GM23248 (cell line): ENCODE measurements around the gene PYGB. TPM values are rescaled to one million over a fixed set of nuclear protein-coding genes. Genes with fewer than 3 reads are reported as not detected.

Source experiments
- DNase-seq: peaks from one replicate; pipeline ENCODE4 v3.0.0-alpha.2; 2015
- H2AFZ ChIP-seq: fragments of 200-600 bp; sonication (generic); 2 replicates; pipeline ENCODE4 v1.6.1; 2016; ENCODE audit warnings: antibody characterized with exemption
- H3F3A ChIP-seq: fragments of 200-600 bp; sonication (generic); 2 replicates; pipeline ENCODE4 v1.6.1; 2016; ENCODE audit warnings: mild to moderate bottlenecking, antibody characterized with exemption, mixed run types; ENCODE audit not compliant: insufficient read depth
- H3K27ac ChIP-seq: fragments of 200-600 bp; sonication (generic); 2 replicates; pipeline ENCODE4 v1.5.1; 2016; ENCODE audit warnings: mild to moderate bottlenecking
- H3K27me3 ChIP-seq: fragments of 200-600 bp; sonication (generic); replicated peaks from 2 replicates; pipeline ENCODE4 v1.6.1; 2016; ENCODE audit warnings: mild to moderate bottlenecking; ENCODE audit not compliant: insufficient read depth
- H3K36me3 ChIP-seq: fragments of 200-600 bp; sonication (generic); 2 replicates; pipeline ENCODE4 v1.6.1; 2016; ENCODE audit warnings: low read depth, mild to moderate bottlenecking
- H3K4me1 ChIP-seq: fragments of 200-600 bp; sonication (generic); 2 replicates; pipeline ENCODE4 v1.6.1; 2016; ENCODE audit warnings: mild to moderate bottlenecking; ENCODE audit not compliant: insufficient read depth
- H3K4me2 ChIP-seq: fragments of 200-600 bp; sonication (generic); one replicate; pipeline ENCODE4 v1.6.1; 2016; ENCODE audit warnings: mild to moderate bottlenecking; ENCODE audit not compliant: unreplicated experiment
- H3K4me3 ChIP-seq: fragments of 200-600 bp; sonication (generic); 2 replicates; pipeline ENCODE4 v1.5.1; 2016; ENCODE audit warnings: mild to moderate bottlenecking
- H3K79me2 ChIP-seq: fragments of 200-600 bp; sonication (generic); 2 replicates; pipeline ENCODE4 v1.6.1; 2016; ENCODE audit warnings: mild to moderate bottlenecking; ENCODE audit not compliant: insufficient read depth
- H3K9ac ChIP-seq: fragments of 200-600 bp; sonication (generic); 2 replicates; pipeline ENCODE4 v1.6.1; 2016; ENCODE audit warnings: mild to moderate bottlenecking
- H3K9me2 ChIP-seq: fragments of 200-600 bp; sonication (generic); 2 replicates; pipeline ENCODE4 v1.6.1; 2016; ENCODE audit warnings: mixed run types, mild to moderate bottlenecking, moderate library complexity; ENCODE audit not compliant: insufficient read depth
- H3K9me3 ChIP-seq: fragments of 200-600 bp; sonication (generic); one replicate; pipeline ENCODE4 v1.6.1; 2017; ENCODE audit warnings: low read depth
- H4K20me1 ChIP-seq: fragments of 200-600 bp; sonication (generic); 2 replicates; pipeline ENCODE4 v1.6.0; 2016; ENCODE audit not compliant: insufficient read depth
- EZH2 ChIP-seq: fragments of 200-600 bp; sonication (generic); IDR thresholded peaks from 2 replicates; pipeline ENCODE4 v1.6.1; 2018; ENCODE audit warnings: antibody characterized with exemption, mild to moderate bottlenecking; ENCODE audit not compliant: insufficient read depth, poor library complexity, severe bottlenecking
- EZH2phosphoT487 ChIP-seq: fragments of 200-600 bp; sonication (generic); IDR thresholded peaks from 2 replicates; pipeline ENCODE4 v1.6.1; 2018; ENCODE audit warnings: antibody characterized with exemption, moderate library complexity, mild to moderate bottlenecking, low read depth; ENCODE audit not compliant: insufficient read depth
- WGBS, 2 experiments: methylation state at CpG; one replicate each; pipeline ENCODE4 v1.1.6; 2015 to 2017; ENCODE audit warnings: low lambda C conversion rate in 2 of 2, low coverage in 1 of 2; ENCODE audit errors: missing lambda C conversion rate in 2 of 2; 5-methylcytosine and 5-hydroxymethylcytosine counted together
- in situ Hi-C: fragments of 300-500 bp; cut with MboI; formaldehyde crosslinking; loops from 2 replicates; pipeline ENCODE4 v1.15.0; 2020
- polyA plus RNA-seq: library from polyadenylated mRNA; unstranded; fragments of >200 nt; fragmentation: Nextera tagmentation; extraction: Ambion mirVana; gene quantifications from 2 replicates; pipeline ENCODE4 v1.2.1, GENCODE V29; 2016
- total RNA-seq: library from RNA; depleted of rRNA; stranded (reverse); fragments of >200 nt; shearing (Covaris generic); gene quantifications from 2 replicates; pipeline ENCODE4 v1.2.3, GENCODE V29; 2014

The PYGB gene
- total and polyA plus RNA-seq, 2 experiments from 2014 or later, result 74.1 to 116 TPM

DNA sequence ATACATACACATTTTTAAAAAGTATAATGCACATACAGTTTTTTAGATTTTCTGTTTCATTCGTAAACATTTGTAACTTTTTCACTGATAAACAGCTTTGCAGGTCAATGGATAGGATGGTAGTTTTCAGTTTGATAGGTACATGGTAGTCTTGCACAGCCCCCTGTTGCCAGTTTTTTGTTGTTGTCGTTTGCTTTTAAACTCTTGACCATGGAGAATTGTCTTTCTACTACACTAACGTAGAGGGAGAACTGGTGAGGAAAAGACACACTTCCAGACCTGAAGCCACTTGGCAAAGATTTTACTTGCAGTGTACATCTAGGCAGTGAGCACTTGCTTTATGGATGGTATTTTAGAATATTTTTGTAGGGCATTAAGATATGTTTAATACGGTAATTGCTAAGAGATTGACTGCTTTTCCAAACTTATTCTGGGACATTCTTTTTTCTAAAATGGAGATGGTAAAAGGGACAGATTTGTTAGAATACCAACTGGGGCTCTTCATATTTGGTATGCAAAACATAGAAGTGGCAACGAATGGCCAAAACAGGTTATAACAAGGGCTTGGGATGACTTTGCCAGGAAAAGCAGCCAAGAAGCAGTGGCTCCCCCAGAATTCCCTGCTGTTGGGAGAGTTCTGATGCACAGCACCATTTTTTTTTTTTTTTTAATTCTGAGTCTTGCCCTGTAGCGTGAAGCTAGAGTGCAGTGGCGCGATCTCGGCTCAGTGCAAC lies 1.5 kb downstream of the PYGB start:
- Histone ChIP-seq H4K20me1 (no peaks in the 10 kb centered on the region), H2AFZ (peak overlapping the region; percentile 53; the same call in 1 of the 2 replicates), H3K4me3 (peak overlapping the region; percentile 81), H3K9me3 (no peaks in the 10 kb centered on the region), H3K9me2 (no peaks in the 10 kb centered on the region), H3K27ac (peak overlapping the region; percentile 71), H3K4me2 (peak overlapping the region; percentile 88), H3K36me3 (peaks cover 4% of the 10 kb centered on the region; the same call in 1 of the 2 replicates), H3K4me1 (peaks cover 29% of the 10 kb centered on the region), H3K9ac (peak overlapping the region; percentile 82), H3F3A (peaks cover 18% of the 10 kb centered on the region), H3K79me2 (peaks cover 59% of the 10 kb centered on the region), H3K27me3 (no peaks in the 10 kb centered on the region)
- DNase-seq, result peak; percentile 40
- WGBS, 2 experiments, result 51 to 52% methylated on average over 9 of the region's 9 CpGs
- no peak for TF ChIP-seq EZH2phosphoT487
- TF ChIP-seq EZH2, result no peak
- in situ Hi-C loops, result no loop called here

DNA sequence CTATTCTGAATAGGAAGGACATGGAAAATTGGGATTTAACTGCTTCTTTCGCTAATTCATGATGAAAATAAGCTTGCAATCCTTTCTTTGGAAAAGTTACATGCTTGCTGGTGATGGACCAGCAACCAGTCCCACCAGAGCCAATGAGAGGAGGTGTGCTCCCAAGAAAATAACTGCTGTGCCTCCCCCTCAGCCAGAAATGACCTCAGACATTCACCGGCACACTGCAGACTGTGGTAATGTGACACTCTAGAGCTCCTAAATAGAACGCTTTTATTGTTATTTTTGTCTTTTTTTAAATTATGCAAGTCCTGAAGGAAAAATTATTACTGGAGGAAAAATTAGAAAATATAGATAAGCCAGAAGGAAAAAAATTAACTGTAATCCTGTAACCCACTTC lies 2.6 kb downstream of the PYGB start:
- H3K36me3 ChIP-seq, result peaks cover 4% of the 10 kb centered on the region; the same call in 1 of the 2 replicates
- TF ChIP-seq EZH2phosphoT487 (no peak), EZH2 (no peak)
- no peaks in the 10 kb centered on the region for H3K9me2 ChIP-seq
- in situ Hi-C loops, result no loop called here
- H3K79me2 ChIP-seq, result peaks cover 70% of the 10 kb centered on the region
- peak overlapping the region; percentile 10; the same call in 1 of the 2 replicates for H3K9ac ChIP-seq
- 45 to 49% methylated on average over 3 of the region's 3 CpGs for WGBS, 2 experiments
- no peak overlapping the region for H2AFZ ChIP-seq
- H3K4me2 ChIP-seq, result peak overlapping the region; percentile 88
- no peaks in the 10 kb centered on the region for H3K27me3 ChIP-seq
- H3K4me3 ChIP-seq, result peak overlapping the region; percentile 81
- peaks cover 18% of the 10 kb centered on the region for H3F3A ChIP-seq
- DNase-seq, result peak; percentile 42
- H3K9me3 ChIP-seq, result no peaks in the 10 kb centered on the region
- no peaks in the 10 kb centered on the region for H4K20me1 ChIP-seq
- H3K27ac ChIP-seq, result no peak overlapping the region
- H3K4me1 ChIP-seq, result peaks cover 29% of the 10 kb centered on the region

DNA sequence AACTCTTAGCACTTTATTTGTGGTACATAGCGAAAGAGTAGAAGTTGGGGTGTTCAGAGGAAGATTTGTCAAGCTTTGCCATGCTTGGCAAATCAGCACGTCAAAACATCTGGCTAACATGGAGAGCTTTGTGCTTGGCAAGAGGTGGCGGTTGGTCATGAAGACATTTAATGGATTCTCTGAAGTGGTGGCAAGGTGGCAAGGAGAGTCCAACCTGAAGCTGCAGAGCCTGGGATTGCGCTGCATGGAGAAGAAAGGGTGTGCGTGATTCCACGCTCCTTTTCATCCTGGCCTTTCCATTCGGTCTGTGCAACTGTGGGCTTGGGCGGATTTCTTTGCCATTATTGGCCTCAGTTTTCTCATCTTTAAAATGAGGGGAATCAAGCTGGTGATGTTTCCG lies 3.1 kb downstream of the PYGB start:
- in situ Hi-C loops, result no loop called here
- TF ChIP-seq EZH2phosphoT487 (no peak), EZH2 (no peak)
- Histone ChIP-seq H3K36me3 (peaks cover 4% of the 10 kb centered on the region; the same call in 1 of the 2 replicates), H3K9me3 (no peaks in the 10 kb centered on the region), H2AFZ (no peak overlapping the region), H4K20me1 (no peaks in the 10 kb centered on the region), H3K79me2 (peaks cover 75% of the 10 kb centered on the region), H3K4me3 (peak overlapping the region; percentile 81), H3K9ac (0 out of 2 replicates have a peak overlapping the region, but pooled peaks have one; percentile 10), H3K27ac (no peak overlapping the region), H3F3A (peaks cover 14% of the 10 kb centered on the region), H3K4me2 (peak overlapping the region; percentile 88), H3K27me3 (no peaks in the 10 kb centered on the region), H3K4me1 (peaks cover 31% of the 10 kb centered on the region), H3K9me2 (no peaks in the 10 kb centered on the region)
- 87 to 90% methylated on average over 9 of the region's 9 CpGs for WGBS, 2 experiments
- DNase-seq, result no peak

DNA sequence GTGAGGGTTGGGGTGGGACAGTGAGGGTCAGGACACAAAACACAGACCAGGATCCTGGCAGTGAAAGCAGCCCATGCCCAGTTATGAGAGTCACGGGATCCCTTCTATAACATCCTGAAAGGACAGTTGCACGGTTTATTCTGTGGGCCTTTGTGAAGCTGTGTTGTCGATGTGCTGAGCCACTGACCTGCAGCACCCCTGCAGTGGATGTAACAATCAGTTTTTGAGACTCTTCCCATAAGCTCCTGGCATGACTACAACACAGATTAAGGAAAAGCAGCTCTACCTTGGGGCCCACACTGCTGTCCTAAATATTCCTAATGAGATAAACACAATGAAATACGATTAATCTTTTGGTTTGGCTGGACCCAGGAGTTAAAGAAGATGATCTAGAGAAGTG lies 3.7 kb downstream of the PYGB start:
- DNase-seq, result no peak
- no peak overlapping the region for H3K4me3 ChIP-seq

More for the DNA sequence above, 3.7 kb downstream of the PYGB start:
- H3K27ac ChIP-seq, result no peak overlapping the region
- H3K4me2 ChIP-seq, result no peak overlapping the region
- WGBS, 2 experiments, result 85 to 88% methylated on average over 4 of the region's 4 CpGs
- in situ Hi-C loops, result no loop called here
- no peaks in the 10 kb centered on the region for H3K27me3 ChIP-seq
- H3K9ac ChIP-seq, result no peak overlapping the region
- H3K9me3 ChIP-seq, result no peaks in the 10 kb centered on the region
- peaks cover 4% of the 10 kb centered on the region; the same call in 1 of the 2 replicates for H3K36me3 ChIP-seq
- peaks cover 32% of the 10 kb centered on the region for H3K4me1 ChIP-seq
- no peaks in the 10 kb centered on the region for H4K20me1 ChIP-seq
- H3K9me2 ChIP-seq, result no peaks in the 10 kb centered on the region
- no peak for TF ChIP-seq EZH2phosphoT487
- TF ChIP-seq EZH2, result no peak
- H2AFZ ChIP-seq, result no peak overlapping the region
- peaks cover 9% of the 10 kb centered on the region for H3F3A ChIP-seq
- peaks cover 81% of the 10 kb centered on the region for H3K79me2 ChIP-seq
